HG02642 (cell line): Measurements from ENCODE around the gene ABO.
"Not testable (repeated sequence)": the region's sequence is repeated elsewhere in the genome, so short reads cannot be mapped to it uniquely, and the experiment has no call there.

Experiments
- ATAC-seq: cut with Tn5 transposase; IDR thresholded peaks from one replicate; pipeline ENCODE4 v1.9.1; 2021; ENCODE audit warnings: mild to moderate bottlenecking; ENCODE audit not compliant: unreplicated experiment, poor library complexity

The ABO gene

GRCh38 chr9:133208171-133208879 is 66.7 kb downstream of the ABO start:
- ATAC-seq = not testable (repeated sequence)

GRCh38 chr9:133207540-133208170 is 67.3 kb downstream of the ABO start:
- no peak for ATAC-seq

- no peak for ATAC-seq
Observed at GRCh38 chr9:133207021-133207531, 67.9 kb downstream of the ABO start.

DNA sequence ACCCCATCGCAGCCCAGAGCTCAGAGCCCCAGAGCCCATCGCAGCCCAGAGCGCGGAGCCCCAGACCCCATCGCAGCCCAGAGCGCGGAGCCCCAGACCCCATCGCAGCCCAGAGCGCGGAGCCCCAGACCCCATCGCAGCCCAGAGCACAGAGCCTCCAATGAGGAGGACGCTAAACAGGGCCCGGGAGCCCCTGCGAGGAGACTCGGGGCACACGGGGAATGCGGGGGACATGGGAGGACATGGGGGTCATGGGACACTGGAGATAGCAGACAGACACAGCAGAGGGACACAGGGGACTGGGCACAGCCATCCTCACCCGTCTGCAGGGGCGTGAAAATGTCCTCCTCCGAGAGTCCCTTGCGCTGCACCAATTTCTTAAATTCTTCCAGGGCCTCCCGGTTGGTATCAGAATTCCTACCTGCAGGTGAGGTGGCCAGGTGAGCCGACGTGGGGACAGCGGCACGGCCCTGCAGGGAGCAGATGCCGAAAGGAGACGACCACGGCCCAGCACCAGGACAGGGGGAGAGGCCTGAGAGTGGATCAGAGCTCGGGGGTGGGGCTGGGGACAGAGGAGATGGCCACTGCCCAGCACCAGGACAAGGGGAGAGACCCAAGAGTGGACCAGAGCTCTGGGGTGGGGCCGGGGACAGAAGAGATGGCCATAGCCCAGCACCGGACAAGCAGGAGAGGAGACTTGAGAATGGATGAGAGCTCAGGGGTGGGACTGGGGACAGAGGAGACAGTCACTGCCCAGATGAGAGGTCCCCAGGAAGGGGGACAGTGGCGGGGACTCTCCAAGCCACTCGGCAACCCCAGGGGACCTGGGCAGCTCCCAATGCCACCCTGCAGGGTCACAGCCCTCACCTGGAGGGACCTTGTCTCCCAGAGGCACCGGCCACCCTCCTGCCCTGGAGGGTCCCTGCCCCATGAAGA is 68.7 kb downstream of the ABO start:
- no peak for ATAC-seq

- ATAC-seq = not testable (repeated sequence)
Observed at GRCh38 chr9:133205481-133205887, 69.5 kb downstream of the ABO start.
